Parathyroid adenoma (tissue), 2 donors: ENCODE data around the gene ANKHD1.
A peak's percentile ranks its signal among the peaks of the same experiment; 100 is the strongest.

Experiments
- H2AFZ ChIP-seq: fragments of 300-600 bp; sonication (generic); one replicate; pipeline ENCODE4 v1.7.0; 2017; ENCODE audit warnings: antibody characterized with exemption, mild to moderate bottlenecking
- H3K27ac ChIP-seq: fragments of 300-600 bp; sonication (generic); one replicate; pipeline ENCODE4 v1.7.0; 2017
- H3K27me3 ChIP-seq: fragments of 300-600 bp; sonication (generic); one replicate; pipeline ENCODE4 v1.7.0; 2017; ENCODE audit warnings: low read length; ENCODE audit not compliant: control insufficient read depth, insufficient read depth
- H3K36me3 ChIP-seq: fragments of 300-600 bp; sonication (generic); one replicate; pipeline ENCODE4 v1.7.0; 2017; ENCODE audit warnings: low read length; ENCODE audit not compliant: control insufficient read depth, insufficient read depth
- H3K4me1 ChIP-seq: fragments of 300-600 bp; sonication (generic); one replicate; pipeline ENCODE4 v1.7.0; 2017; ENCODE audit warnings: control low read depth
- H3K4me2 ChIP-seq: fragments of 300-600 bp; sonication (generic); one replicate; pipeline ENCODE4 v1.7.0; 2017; ENCODE audit warnings: low read length
- H3K4me3 ChIP-seq: fragments of 300-600 bp; sonication (generic); one replicate; pipeline ENCODE4 v1.7.0; 2017; ENCODE audit warnings: low read depth, low read length
- H3K79me2 ChIP-seq: fragments of 300-600 bp; sonication (generic); one replicate; pipeline ENCODE4 v1.7.0; 2017; ENCODE audit warnings: control low read depth
- H3K9ac ChIP-seq: fragments of 300-600 bp; sonication (generic); one replicate; pipeline ENCODE4 v1.7.0; 2017; ENCODE audit warnings: mild to moderate bottlenecking
- H3K9me3 ChIP-seq: fragments of 300-600 bp; sonication (generic); one replicate; pipeline ENCODE4 v1.7.0; 2017; ENCODE audit warnings: low read length; ENCODE audit not compliant: control insufficient read depth
- TF ChIP-seq, protein P1 (sequence below): fragments of 300-600 bp; sonication (generic); IDR thresholded peaks from one replicate; pipeline ENCODE4 v1.7.0; 2017; ENCODE audit warnings: antibody characterized with exemption, mild to moderate bottlenecking
- donor health status: primary hyperparathyroidism.

Gene ANKHD1

DNA sequence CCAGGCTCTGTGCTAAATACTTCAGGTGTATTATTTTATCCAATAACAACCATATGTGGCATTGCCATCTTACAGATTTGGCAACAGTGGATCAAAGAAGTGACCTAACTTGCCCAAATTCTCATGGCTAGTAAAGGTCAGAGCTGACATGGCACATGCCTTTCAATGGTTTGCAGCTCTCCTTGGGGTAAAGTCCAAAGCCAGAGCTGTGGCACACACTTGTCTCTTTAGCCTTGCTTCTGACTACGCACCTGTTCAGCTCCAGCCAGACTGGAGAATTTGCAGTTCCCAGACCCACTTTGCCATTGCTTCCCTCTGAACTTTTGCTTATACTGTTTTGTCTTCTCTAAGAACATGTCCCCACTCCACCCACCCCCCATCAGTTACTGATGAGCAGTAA lies 168.9 kb downstream of the ANKHD1 start:
- Histone ChIP-seq H2AFZ (no peak overlapping the region), H3K9me3 (no peaks in the 10 kb centered on the region), H3K9ac (no peak overlapping the region), H3K36me3 (no peaks in the 10 kb centered on the region), H3K27me3 (no peaks in the 10 kb centered on the region), H3K79me2 (no peaks in the 10 kb centered on the region), H3K4me3 (no peak overlapping the region), H3K27ac (no peak overlapping the region), H3K4me2 (no peak overlapping the region), H3K4me1 (peaks cover 6% of the 10 kb centered on the region)
- TF ChIP-seq, protein P1, sequence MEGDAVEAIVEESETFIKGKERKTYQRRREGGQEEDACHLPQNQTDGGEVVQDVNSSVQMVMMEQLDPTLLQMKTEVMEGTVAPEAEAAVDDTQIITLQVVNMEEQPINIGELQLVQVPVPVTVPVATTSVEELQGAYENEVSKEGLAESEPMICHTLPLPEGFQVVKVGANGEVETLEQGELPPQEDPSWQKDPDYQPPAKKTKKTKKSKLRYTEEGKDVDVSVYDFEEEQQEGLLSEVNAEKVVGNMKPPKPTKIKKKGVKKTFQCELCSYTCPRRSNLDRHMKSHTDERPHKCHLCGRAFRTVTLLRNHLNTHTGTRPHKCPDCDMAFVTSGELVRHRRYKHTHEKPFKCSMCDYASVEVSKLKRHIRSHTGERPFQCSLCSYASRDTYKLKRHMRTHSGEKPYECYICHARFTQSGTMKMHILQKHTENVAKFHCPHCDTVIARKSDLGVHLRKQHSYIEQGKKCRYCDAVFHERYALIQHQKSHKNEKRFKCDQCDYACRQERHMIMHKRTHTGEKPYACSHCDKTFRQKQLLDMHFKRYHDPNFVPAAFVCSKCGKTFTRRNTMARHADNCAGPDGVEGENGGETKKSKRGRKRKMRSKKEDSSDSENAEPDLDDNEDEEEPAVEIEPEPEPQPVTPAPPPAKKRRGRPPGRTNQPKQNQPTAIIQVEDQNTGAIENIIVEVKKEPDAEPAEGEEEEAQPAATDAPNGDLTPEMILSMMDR, result no peak

DNA sequence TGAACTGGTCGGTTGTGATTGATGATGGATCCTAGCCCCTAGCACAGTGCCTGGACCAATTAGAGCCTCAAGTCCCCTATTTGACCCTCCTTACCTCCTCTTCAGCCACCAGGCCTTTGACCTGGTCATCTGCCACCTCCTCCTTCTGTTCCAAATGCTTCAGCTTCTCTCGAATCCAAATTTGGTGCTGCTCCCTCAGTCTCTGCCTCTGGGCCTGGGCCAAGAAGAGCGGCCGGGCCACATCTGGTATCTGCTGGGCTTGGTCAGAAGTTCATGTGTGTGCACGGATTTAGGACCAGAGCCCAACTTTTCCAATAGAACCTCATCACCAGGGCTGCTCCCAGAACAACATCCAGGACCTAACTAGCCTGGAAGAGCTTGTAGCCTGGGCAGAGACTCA lies 169.5 kb downstream of the ANKHD1 start:
- no peak overlapping the region for H3K4me2 ChIP-seq
- no peaks in the 10 kb centered on the region for H3K27me3 ChIP-seq
- no peak overlapping the region for H3K9ac ChIP-seq
- H3K36me3 ChIP-seq, result no peaks in the 10 kb centered on the region
- H3K4me3 ChIP-seq, result no peak overlapping the region
- no peaks in the 10 kb centered on the region for H3K79me2 ChIP-seq
- H2AFZ ChIP-seq, result no peak overlapping the region
- no peaks in the 10 kb centered on the region for H3K4me1 ChIP-seq
- no peaks in the 10 kb centered on the region for H3K9me3 ChIP-seq
- TF ChIP-seq, protein P1, result no peak
- H3K27ac ChIP-seq, result no peak overlapping the region

DNA sequence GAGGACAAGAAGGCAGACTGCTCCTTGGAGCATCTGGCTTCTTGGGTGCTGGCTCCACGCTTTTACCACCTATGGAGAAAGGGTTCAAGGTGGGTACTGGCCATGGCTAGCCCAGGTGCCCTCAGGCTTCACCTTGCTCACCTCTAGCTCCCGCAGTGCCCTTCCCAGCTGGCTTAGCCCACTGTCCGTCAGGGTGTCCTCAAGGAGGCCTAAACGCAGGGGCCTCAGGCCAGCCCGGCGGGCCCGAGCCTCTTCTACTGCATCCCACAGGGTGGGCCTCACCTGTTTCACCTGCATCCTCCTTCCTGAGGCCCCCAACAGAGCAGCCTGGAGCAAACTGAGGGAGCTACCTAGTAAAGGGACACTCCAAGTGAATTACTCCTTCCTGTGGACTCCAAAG lies 172.1 kb downstream of the ANKHD1 start:
- Histone ChIP-seq H2AFZ (no peak overlapping the region), H3K4me1 (no peaks in the 10 kb centered on the region), H3K79me2 (no peaks in the 10 kb centered on the region), H3K36me3 (no peaks in the 10 kb centered on the region), H3K27me3 (no peaks in the 10 kb centered on the region), H3K4me2 (no peak overlapping the region), H3K9ac (no peak overlapping the region), H3K27ac (no peak overlapping the region), H3K4me3 (no peak overlapping the region), H3K9me3 (no peaks in the 10 kb centered on the region)
- TF ChIP-seq, protein P1, result no peak

DNA sequence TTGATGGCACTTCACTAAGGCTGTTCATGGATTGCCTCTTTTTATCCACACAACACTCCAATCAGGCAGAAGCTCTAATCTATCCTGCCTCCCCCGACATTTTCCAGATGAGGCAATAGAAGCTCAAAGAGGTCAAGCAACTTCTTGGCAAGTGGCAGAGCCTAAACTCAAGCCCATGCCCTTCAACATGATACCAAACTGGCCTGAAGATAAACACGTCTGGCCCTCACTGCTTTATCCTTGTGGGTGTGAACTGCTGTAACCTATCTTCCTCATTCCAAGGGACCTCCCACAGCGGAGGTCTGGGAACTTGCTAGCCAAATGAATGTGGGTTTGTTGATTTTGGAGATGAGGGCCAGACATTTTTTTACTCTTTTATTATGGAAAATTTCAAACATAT lies 172.5 kb downstream of the ANKHD1 start:
- TF ChIP-seq, protein P1, result no peak
- Histone ChIP-seq H3K4me3 (no peak overlapping the region), H3K4me2 (no peak overlapping the region), H3K4me1 (no peaks in the 10 kb centered on the region), H3K9me3 (no peaks in the 10 kb centered on the region), H3K79me2 (no peaks in the 10 kb centered on the region), H3K27ac (peak overlapping the region; percentile 17), H3K27me3 (no peaks in the 10 kb centered on the region), H2AFZ (no peak overlapping the region), H3K9ac (no peak overlapping the region), H3K36me3 (no peaks in the 10 kb centered on the region)

DNA sequence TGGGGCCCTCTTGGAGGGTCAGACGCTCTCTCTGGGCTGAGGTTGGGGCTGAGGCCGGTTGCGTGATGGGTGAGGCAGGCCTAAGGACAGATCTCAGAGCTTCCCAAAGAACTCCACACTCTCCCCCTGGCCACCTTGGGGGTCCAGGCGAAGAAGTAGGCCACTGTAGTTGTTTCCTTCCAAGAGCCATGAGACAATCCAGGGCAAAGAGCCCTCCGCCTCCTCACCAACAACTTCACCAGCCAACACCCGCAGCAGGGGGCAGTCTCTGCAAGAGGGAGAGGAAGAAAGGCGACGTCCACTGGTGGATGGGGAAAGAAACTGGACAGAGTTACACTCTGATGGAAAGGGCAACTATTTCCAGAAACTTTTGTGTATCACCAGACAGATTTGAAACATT lies 173.7 kb downstream of the ANKHD1 start:
- Histone ChIP-seq H3K79me2 (no peaks in the 10 kb centered on the region), H3K27ac (no peak overlapping the region), H3K27me3 (no peaks in the 10 kb centered on the region), H3K9me3 (no peaks in the 10 kb centered on the region), H2AFZ (peak overlapping the region; percentile 17), H3K4me3 (no peak overlapping the region), H3K4me2 (no peak overlapping the region), H3K4me1 (no peaks in the 10 kb centered on the region), H3K9ac (no peak overlapping the region), H3K36me3 (no peaks in the 10 kb centered on the region)
- TF ChIP-seq, protein P1, result peak; percentile 43
